GM12878 (cell line): ENCODE measurements around the gene MSANTD2.

ENCODE experiments used
- CHD1 ChIP-seq: IDR thresholded peaks from 2 replicates; pipeline ENCODE4 v1.6.1; 2012; ENCODE audit warnings: low read depth, low read length, improper control_type of control experiment
- EED ChIP-seq: sonication (generic); IDR thresholded peaks from 2 replicates; pipeline ENCODE4 v1.6.1; 2016; ENCODE audit warnings: antibody characterized with exemption, low read depth
- MAX ChIP-seq: IDR thresholded peaks from 2 replicates; pipeline ENCODE4 v1.6.1; 2012; ENCODE audit warnings: low read depth, low read length, improper control_type of control experiment
- NFYB ChIP-seq: IDR thresholded peaks from 2 replicates; pipeline ENCODE4 v1.6.1; 2011; ENCODE audit warnings: low read depth, mild to moderate bottlenecking, low read length, improper control_type of control experiment, moderate library complexity; ENCODE audit not compliant: insufficient read depth
- SIN3A ChIP-seq: IDR thresholded peaks from 2 replicates; pipeline ENCODE4 v1.6.1; 2012; ENCODE audit warnings: low read depth, low read length, improper control_type of control experiment
- TF ChIP-seq, protein P1 (sequence below), 3 experiments: IDR thresholded peaks in 2 of 3; conservative IDR thresholded peaks in 1 of 3; 2 replicates each; pipeline ENCODE4 v1.5.1; 2011; ENCODE audit warnings: low read depth in 3 of 3, low read length in 3 of 3, mild to moderate bottlenecking in 3 of 3, control low read depth in 2 of 3, moderate library complexity in 2 of 3, inconsistent platforms in 1 of 3, mixed read lengths in 1 of 3; ENCODE audit not compliant: control insufficient read depth in 2 of 3, insufficient read depth in 1 of 3; ENCODE audit errors: extremely low read depth in 1 of 3

DNA sequence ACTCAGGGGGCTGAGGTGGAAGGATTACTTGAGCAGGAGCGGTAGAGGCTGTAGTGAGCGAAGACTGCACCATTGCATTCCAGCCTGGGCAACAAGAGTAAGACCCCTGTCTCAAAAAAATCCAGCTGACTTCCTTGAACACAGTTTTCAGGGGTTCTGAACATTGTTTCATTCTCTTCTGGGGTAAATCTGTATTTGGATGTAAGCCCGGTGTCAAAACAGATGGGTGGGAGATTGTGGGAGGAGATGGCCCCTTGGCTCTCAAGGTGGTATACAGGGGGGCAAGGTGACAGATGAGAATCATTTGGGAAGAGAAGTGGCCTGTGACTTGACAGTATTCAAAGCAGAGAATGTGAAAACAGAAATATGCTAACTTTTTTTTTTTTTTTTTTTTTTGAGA, 42.9 kb downstream of the MSANTD2 start:
- TF ChIP-seq SIN3A (no peak), NFYB (no peak), EED (no peak), MAX (no peak), CHD1 (no peak)
- TF ChIP-seq, protein P1, sequence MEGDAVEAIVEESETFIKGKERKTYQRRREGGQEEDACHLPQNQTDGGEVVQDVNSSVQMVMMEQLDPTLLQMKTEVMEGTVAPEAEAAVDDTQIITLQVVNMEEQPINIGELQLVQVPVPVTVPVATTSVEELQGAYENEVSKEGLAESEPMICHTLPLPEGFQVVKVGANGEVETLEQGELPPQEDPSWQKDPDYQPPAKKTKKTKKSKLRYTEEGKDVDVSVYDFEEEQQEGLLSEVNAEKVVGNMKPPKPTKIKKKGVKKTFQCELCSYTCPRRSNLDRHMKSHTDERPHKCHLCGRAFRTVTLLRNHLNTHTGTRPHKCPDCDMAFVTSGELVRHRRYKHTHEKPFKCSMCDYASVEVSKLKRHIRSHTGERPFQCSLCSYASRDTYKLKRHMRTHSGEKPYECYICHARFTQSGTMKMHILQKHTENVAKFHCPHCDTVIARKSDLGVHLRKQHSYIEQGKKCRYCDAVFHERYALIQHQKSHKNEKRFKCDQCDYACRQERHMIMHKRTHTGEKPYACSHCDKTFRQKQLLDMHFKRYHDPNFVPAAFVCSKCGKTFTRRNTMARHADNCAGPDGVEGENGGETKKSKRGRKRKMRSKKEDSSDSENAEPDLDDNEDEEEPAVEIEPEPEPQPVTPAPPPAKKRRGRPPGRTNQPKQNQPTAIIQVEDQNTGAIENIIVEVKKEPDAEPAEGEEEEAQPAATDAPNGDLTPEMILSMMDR (IDR thresholded peaks at IDR 0.05 in 2 of 3, conservative IDR thresholded peaks at IDR 0.05 in 1 of 3; ENCODE audit: control insufficient read depth in 2 of 3, extremely low read depth in 1 of 3, insufficient read depth in 1 of 3, low read depth in 3 of 3, low read length in 3 of 3), result no peak
